Ascending aorta (tissue), 2 donors: Measurements from ENCODE around the gene GRAPL. TPM values are rescaled to one million over a fixed set of nuclear protein-coding genes. Genes with fewer than 3 reads are reported as not detected.
A peak's percentile ranks its signal among the peaks of the same experiment; 100 is the strongest.
"Not testable (repeated sequence)": the region's sequence is repeated elsewhere in the genome, so short reads cannot be mapped to it uniquely, and the experiment has no call there.

ENCODE experiments used
- DNase-seq, 2 donors: peaks; one replicate each; pipeline ENCODE4 v3.0.0-alpha.2; 2019; ENCODE audit warnings: low spot score in 2 of 2
- H3K27ac ChIP-seq, 2 donors: fragments of 200-600 bp; sonication (generic); one replicate each; pipeline ENCODE4 v1.5.1; 2016 to 2017; ENCODE audit warnings: mild to moderate bottlenecking in 1 of 2
- H3K27me3 ChIP-seq: fragments of 200-600 bp; sonication (generic); one replicate; pipeline ENCODE4 v1.5.1; 2017
- H3K36me3 ChIP-seq, 2 donors: fragments of 200-600 bp; sonication (generic); one replicate each; pipeline ENCODE4 v1.5.1; 2016
- H3K4me1 ChIP-seq, 2 donors: fragments of 200-600 bp; sonication (generic); one replicate each; pipeline ENCODE4 v1.5.1; 2016 to 2017; ENCODE audit warnings: mild to moderate bottlenecking in 1 of 2
- H3K4me3 ChIP-seq, 2 donors: fragments of 200-600 bp; sonication (generic); one replicate each; pipeline ENCODE4 v1.5.1; 2016 to 2017; ENCODE audit warnings: mild to moderate bottlenecking in 1 of 2
- H3K9me3 ChIP-seq, 2 donors: fragments of 200-600 bp; sonication (generic); one replicate each; pipeline ENCODE4 v1.5.1; 2016
- intact Hi-C: fragments of 100-400 bp; cut with DNase I; formaldehyde crosslinking; loops from one replicate; pipeline ENCODE4 v1.15.1; 2023
- total RNA-seq: library from RNA; depleted of rRNA; stranded (reverse); fragments of >200 nt; gene quantifications from one replicate; pipeline ENCODE4 v1.1.0, GENCODE V29; 2016
- TF ChIP-seq, protein P1 (sequence below), 3 experiments: fragments of 200-600 bp in 2 of 3; fragments of 450-650 bp in 1 of 3; sonication (generic) in 2 of 3; IDR thresholded peaks; one replicate each; pipeline ENCODE4 v1.5.1; 2016 to 2019; ENCODE audit warnings: antibody characterized with exemption in 3 of 3, mild to moderate bottlenecking in 1 of 3, moderate library complexity in 1 of 3

GRAPL gene
- total RNA-seq, 1 donor from 2014 or later = not detected

DNA sequence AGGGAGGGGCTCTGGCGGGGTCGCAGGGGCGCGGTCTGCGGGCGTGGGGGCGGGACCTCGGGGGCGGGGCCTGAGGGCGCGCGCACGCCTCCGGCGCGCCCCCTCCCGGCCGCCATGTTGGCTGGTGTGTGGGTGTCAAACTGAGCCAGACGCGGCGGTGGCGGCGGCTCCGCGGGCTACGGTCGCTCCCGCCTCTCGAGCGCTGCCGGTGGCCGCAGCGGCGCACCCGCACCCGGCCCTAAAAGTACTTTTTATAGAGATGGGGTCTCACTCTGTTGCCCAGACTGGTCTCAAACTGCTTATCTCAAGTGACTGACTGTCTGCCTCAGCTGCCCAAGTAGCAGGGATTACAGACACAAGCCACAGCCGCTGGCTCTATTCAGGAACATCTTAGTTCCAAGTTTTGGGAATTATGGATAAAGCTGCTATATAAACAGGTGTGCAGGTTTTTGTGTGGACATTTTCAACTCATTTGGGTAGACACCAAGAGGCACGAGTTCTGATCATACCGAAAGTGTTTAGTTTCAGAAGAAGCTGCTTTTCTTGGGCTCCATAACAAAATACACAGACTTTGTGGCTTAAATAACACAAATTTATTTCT lies 16.2 kb upstream of the GRAPL start:
- intact Hi-C loops = not testable (repeated sequence)

DNA sequence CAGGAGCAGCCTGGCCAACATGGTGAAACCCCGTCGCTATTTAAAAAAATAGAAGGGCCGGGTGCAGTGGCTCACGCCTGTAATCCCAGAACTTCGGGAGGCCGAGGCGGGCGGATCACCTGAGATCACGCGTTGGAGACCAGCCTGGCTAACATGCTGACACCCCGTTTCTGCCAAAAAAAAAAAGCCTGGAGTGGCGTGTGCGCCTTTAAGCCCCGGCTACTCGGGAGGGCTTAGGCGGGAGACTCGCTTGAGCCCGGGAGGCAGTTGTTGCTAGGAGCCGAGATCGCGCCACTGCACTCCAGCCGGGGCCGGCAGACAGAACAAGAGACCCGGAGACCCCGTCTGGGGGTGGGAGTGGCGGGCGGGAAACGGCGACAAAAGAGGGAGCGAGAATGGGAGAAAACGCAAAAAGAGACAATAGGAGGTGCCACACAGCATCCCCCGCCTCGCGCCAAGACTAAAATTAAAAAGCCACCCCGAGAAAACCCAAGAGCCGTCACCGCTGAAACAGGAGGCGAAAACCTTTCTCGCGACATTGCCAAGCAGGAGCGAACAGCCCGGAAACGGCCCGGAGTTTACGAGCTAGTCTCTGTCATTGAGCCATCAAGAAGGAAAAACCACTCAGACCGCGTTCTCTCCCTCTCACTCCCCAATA lies 15.5 kb upstream of the GRAPL start:
- H3K9me3 ChIP-seq, H3K4me1 ChIP-seq, H3K4me3 ChIP-seq, intact Hi-C loops, H3K36me3 ChIP-seq, H3K27me3 ChIP-seq: not testable (repeated sequence)
- peak overlapping the region in 1 of 2 donors; percentile 83 for H3K27ac ChIP-seq
- peak in 1 of 2 donors; percentile 87 for DNase-seq

More for the DNA sequence above, 16.2 kb upstream of the GRAPL start:
- Histone ChIP-seq H3K4me3 (peak overlapping the region; percentile 56 to 62), H3K27ac (peak overlapping the region; percentile 82 to 83)
- H3K27me3 ChIP-seq, H3K9me3 ChIP-seq, H3K4me1 ChIP-seq, H3K36me3 ChIP-seq: not testable (repeated sequence)
- peak; percentile 11 to 79 for DNase-seq
- TF ChIP-seq, protein P1, sequence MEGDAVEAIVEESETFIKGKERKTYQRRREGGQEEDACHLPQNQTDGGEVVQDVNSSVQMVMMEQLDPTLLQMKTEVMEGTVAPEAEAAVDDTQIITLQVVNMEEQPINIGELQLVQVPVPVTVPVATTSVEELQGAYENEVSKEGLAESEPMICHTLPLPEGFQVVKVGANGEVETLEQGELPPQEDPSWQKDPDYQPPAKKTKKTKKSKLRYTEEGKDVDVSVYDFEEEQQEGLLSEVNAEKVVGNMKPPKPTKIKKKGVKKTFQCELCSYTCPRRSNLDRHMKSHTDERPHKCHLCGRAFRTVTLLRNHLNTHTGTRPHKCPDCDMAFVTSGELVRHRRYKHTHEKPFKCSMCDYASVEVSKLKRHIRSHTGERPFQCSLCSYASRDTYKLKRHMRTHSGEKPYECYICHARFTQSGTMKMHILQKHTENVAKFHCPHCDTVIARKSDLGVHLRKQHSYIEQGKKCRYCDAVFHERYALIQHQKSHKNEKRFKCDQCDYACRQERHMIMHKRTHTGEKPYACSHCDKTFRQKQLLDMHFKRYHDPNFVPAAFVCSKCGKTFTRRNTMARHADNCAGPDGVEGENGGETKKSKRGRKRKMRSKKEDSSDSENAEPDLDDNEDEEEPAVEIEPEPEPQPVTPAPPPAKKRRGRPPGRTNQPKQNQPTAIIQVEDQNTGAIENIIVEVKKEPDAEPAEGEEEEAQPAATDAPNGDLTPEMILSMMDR (IDR thresholded peaks at IDR 0.05) = peak; percentile 16 to 52 (median 16)

DNA sequence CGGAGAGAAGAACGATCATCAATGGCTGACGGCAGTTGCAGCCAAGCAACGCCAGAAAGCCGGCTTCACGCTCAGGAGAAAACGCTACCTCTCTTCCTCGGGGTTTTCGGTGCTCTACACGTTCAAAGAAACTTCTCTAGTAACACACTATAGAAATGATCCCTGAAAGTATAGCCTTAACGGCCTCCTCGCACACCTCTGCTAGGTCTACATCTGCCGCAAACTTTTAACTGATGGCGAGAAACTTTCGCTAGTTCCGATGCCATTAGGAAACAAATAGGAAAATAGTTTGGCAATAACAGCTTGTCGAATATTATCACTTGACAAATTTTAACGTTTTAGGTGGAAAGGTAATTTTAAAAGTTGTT lies 14.9 kb upstream of the GRAPL start:
- H3K27ac ChIP-seq, H3K4me3 ChIP-seq, H3K4me1 ChIP-seq, intact Hi-C loops, DNase-seq, H3K36me3 ChIP-seq, H3K27me3 ChIP-seq, H3K9me3 ChIP-seq: not testable (repeated sequence)

DNA sequence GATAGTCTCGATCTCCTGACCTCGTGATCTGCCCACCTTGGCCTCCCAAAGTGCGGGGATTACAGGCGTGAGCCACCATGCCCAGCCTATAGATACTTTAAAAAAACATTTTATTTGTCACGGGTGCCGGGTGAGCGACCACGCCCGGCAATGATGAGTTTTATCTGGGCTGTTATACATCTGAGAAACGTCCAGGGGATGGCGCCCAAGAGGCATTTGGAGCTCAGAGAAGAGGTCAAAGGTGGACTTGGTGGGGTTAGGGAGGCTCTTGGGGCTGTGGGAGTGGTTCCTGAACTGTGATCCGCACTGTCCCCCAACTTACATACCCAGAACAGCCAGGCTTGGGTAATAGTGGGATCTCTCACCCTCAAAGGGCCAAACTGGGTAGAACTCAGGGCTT lies 8.7 kb upstream of the GRAPL start:
- H3K27ac ChIP-seq, H3K4me3 ChIP-seq, H3K9me3 ChIP-seq, H3K27me3 ChIP-seq, intact Hi-C loops, DNase-seq, H3K36me3 ChIP-seq, H3K4me1 ChIP-seq: not testable (repeated sequence)

DNA sequence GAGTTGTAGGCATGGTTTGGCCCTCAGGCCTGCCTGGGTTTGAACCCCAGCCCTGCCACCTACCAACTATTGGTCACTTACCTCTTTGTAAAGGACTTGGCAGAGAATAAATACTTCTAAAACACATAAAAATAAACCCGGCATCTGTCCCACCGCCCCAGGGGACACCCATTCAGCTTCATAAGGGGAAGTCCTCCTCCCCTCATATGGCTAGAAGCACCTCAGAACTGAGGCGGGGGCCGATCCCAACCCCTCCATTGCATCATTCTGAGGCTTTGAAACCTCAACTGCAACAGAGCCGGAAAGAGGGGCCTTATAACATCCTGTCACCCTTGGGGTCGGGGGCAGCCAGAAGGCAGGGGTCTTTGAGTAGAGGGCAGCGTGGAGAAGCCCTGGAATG lies 2.1 kb upstream of the GRAPL start:
- H3K4me1 ChIP-seq, H3K36me3 ChIP-seq, H3K9me3 ChIP-seq, H3K27me3 ChIP-seq, intact Hi-C loops, H3K4me3 ChIP-seq, H3K27ac ChIP-seq, DNase-seq: not testable (repeated sequence)

DNA sequence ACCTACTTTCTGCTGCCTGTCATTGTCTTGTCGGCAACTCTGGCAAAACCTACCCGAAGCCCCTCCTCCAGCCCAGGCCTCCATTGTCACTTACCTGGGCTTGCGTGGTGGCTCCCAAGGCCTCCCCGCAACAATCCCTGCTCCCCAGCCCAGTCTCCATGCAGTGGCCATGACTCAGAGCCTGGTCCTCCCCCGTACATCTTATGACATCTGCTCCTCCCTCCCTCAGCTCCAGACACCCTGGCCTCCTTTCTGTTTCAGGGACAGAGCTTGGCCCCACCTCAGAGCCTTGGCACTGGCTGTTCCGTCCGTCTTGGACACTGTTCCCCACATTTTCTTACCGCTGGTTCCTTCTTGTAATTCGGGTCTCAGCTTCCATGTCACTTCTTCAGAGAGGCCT lies 2.1 kb downstream of the GRAPL start:
- H3K36me3 ChIP-seq, H3K9me3 ChIP-seq, H3K4me1 ChIP-seq, H3K4me3 ChIP-seq, H3K27me3 ChIP-seq, DNase-seq, intact Hi-C loops, H3K27ac ChIP-seq: not testable (repeated sequence)

DNA sequence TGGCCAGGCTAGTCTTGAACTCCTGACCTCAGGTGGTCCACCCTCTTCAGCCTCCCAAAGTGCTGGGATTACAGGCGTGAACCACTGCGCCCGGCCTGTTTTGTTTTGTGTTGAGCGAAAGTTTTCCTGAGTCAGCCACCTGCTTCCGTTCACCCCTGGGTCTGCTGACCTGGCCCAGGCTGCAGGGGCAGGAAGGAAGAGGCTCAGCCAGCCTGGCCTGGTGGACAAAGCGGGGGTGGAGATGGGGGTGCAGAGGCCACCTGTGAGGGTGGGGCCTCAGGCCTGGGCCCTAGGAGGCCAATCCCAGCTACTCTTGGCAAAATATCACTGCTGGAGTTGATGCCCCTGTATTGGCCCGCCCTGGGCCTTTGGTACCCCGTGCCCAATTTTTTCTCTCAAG lies 3.7 kb downstream of the GRAPL start:
- DNase-seq, H3K4me1 ChIP-seq, H3K4me3 ChIP-seq, H3K36me3 ChIP-seq, intact Hi-C loops, H3K27me3 ChIP-seq, H3K27ac ChIP-seq, H3K9me3 ChIP-seq: not testable (repeated sequence)

DNA sequence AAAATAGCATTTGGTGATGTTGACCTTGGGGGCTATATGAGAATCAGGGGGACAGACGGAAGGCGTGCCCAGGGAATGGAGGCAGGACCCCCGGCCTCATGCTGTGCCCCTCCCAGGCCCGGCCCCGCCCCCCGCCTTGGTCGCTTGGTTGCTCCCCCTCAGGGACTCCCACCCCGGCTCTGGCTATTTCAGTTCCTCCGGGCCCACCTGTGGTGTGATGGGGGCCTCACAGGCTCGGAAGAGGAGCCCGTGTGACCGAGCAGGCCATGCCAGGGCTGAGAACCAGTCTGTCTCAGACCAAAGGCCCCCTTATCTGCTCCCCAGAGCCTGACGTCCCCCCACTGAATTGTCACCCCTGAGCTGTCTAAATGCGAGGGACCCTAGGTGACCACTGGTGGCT lies 4.4 kb downstream of the GRAPL start:
- H3K4me1 ChIP-seq, DNase-seq, intact Hi-C loops: not testable (repeated sequence)

DNA sequence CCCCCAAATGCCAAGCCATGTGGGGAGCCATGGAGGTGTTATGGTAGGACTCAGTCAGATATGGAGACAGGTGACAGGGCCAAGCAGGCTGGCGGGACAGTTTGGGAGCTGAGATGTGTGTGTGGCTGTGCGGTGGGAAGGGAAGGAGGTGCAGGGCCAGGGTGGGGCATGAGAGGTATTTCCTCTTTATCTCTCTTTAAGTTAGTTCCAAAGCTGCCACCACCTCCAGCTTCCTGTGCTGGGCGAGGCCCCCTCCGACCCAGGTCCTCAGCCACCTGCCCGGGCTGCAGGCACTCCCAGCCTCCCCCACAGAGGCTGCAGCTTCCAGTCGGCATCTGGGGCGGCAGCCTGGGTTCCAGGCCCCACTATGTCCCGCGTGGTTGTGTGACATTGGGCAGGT lies 6.4 kb downstream of the GRAPL start:
- H3K27ac ChIP-seq, intact Hi-C loops, H3K9me3 ChIP-seq, DNase-seq, H3K4me1 ChIP-seq, H3K36me3 ChIP-seq, H3K4me3 ChIP-seq, H3K27me3 ChIP-seq: not testable (repeated sequence)

More for the DNA sequence above, 4.4 kb downstream of the GRAPL start:
- H3K27me3 ChIP-seq, H3K36me3 ChIP-seq, H3K4me3 ChIP-seq, H3K9me3 ChIP-seq, H3K27ac ChIP-seq: not testable (repeated sequence)

DNA sequence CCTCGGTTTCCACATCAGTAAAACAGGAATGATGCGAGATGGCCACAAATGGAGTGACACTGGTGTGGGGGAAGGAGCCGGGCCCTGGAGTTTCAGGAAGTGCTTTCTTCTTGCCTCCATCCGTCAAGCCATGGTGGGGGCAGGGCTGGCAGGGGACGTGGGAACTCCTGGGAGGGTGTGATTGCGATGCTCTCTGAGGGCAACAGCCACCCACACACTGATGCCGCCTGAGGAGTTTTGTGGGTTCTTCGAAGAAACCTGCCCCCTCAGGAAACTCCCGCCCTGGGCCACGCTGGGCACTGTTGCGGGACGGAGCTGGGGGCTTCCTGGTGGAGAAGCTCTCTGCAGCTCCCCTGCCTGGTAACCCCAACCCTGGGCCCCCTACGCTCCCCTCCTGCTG lies 8.0 kb downstream of the GRAPL start:
- H3K27ac ChIP-seq, H3K27me3 ChIP-seq, H3K4me3 ChIP-seq, H3K9me3 ChIP-seq, H3K4me1 ChIP-seq, H3K36me3 ChIP-seq, intact Hi-C loops, DNase-seq: not testable (repeated sequence)

DNA sequence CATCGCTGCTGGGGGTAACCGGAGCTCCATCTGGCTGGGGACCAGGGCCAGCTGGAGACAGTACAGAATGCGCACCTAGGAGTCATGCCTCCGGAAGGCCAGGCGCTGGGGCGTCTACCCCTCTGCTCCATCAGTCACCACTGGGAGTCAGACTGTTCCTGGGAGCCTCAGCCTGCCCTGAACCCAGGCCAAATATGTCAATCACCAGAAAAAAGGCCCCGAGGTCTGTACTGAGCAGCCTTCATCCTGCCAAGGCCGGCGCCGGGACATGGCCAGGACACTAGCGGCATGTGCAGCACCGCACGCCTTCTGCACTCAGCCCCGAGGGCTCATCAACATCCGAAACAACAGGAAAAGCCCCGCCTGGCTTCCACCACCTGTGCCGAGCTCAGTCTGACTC lies 8.7 kb downstream of the GRAPL start:
- DNase-seq, H3K27ac ChIP-seq, H3K36me3 ChIP-seq, H3K9me3 ChIP-seq, H3K4me3 ChIP-seq, H3K4me1 ChIP-seq, intact Hi-C loops, H3K27me3 ChIP-seq: not testable (repeated sequence)

DNA sequence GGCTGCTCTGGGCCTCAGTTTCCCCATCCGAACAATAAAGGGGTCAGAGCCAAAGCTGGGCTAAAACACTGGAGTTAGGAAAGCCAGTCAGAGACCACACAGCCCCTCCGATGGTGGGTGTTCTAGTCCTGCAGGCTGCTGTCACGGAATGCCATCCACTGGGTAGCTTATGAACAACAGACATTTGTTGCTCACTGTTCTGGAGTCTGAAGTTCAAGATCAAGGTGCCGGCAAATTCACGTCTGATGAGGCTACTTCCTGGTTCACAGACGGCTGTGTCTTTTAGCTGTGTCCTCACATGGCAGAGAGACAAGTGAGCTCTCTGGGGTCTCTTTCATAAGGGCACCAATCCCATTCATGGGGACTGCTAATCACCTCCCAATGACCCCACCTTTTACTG lies 9.2 kb downstream of the GRAPL start:
- H3K36me3 ChIP-seq, H3K27me3 ChIP-seq, H3K27ac ChIP-seq, H3K9me3 ChIP-seq, H3K4me3 ChIP-seq, H3K4me1 ChIP-seq, DNase-seq, intact Hi-C loops: not testable (repeated sequence)

DNA sequence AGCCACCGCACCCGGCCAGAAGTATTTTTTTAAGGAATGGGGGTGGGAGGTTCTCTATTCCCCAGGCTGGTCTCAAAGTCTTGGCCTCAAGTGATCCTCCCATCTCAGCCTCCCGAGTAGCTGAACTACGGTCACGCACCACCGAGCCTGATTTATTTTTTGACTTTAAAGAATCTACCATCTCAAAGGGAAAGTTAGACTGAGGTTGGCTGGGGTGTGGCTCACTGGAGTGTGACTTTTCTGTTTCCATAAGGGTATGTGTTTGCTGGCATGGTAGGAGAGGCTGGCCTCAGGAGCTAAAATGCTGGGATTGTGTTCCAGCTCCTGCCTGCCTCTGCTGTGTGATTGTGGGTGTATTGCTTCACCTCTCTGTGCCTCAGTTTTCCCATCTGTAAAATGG lies 10.6 kb downstream of the GRAPL start:
- H3K27me3 ChIP-seq, H3K27ac ChIP-seq, H3K36me3 ChIP-seq, H3K9me3 ChIP-seq, intact Hi-C loops, DNase-seq, H3K4me3 ChIP-seq, H3K4me1 ChIP-seq: not testable (repeated sequence)
